HepG2 (cell line): Measurements from ENCODE around the gene GNRH2. TPM values are rescaled to one million over a fixed set of nuclear protein-coding genes. Genes with fewer than 3 reads are reported as not detected.

ENCODE experiments used
- CEBPZ ChIP-seq: IDR thresholded peaks from 2 replicates; pipeline ENCODE4 v1.6.1; 2012; ENCODE audit warnings: low read length, improper control_type of control experiment
- ELF4 ChIP-seq: sonication (generic); formaldehyde crosslinking; IDR thresholded peaks from 2 replicates; pipeline ENCODE4 v1.5.0; 2020; ENCODE audit warnings: missing genetic modification reagents, mild to moderate bottlenecking, moderate library complexity, borderline replicate concordance
- FOXA3 ChIP-seq: IDR thresholded peaks from 2 replicates; pipeline ENCODE4 v1.6.1; 2016; ENCODE audit warnings: missing genetic modification reagents, missing compliant biosample characterization
- ONECUT2 ChIP-seq: sonication (generic); formaldehyde crosslinking; IDR thresholded peaks from 2 replicates; pipeline ENCODE4 v1.4.0; 2020; ENCODE audit warnings: missing genetic modification reagents
- PCBP2 ChIP-seq: fragments of 200-400 bp; formaldehyde crosslinking; optimal IDR thresholded peaks from 2 replicates; pipeline ENCODE3; 2018; ENCODE audit warnings: low read length, low read depth; ENCODE audit not compliant: poor library complexity, severe bottlenecking
- SP5 ChIP-seq: IDR thresholded peaks from 2 replicates; pipeline ENCODE4 v1.6.1; 2016; ENCODE audit warnings: low read depth, borderline replicate concordance
- STAG1 ChIP-seq: sonication (generic); formaldehyde crosslinking; IDR thresholded peaks from 2 replicates; pipeline ENCODE4 v1.4.0; 2020; ENCODE audit warnings: missing genetic modification reagents
- TAF1 ChIP-seq: sonication (generic); formaldehyde crosslinking; IDR thresholded peaks from 2 replicates; pipeline ENCODE4 v1.4.0; 2020; ENCODE audit warnings: missing genetic modification reagents
- TBX2 ChIP-seq: sonication (generic); formaldehyde crosslinking; IDR thresholded peaks from 2 replicates; pipeline ENCODE4 v1.5.0; 2020; ENCODE audit warnings: missing genetic modification reagents, mild to moderate bottlenecking, borderline replicate concordance
- ZFP82 ChIP-seq: sonication (generic); formaldehyde crosslinking; IDR thresholded peaks from 2 replicates; pipeline ENCODE4 v1.5.1; 2020; ENCODE audit warnings: mild to moderate bottlenecking, missing genetic modification reagents, borderline replicate concordance
- ZKSCAN5 ChIP-seq: sonication (generic); formaldehyde crosslinking; IDR thresholded peaks from 2 replicates; pipeline ENCODE4 v1.5.1; 2020; ENCODE audit warnings: mild to moderate bottlenecking, missing genetic modification reagents
- ZNF224 ChIP-seq: sonication (generic); formaldehyde crosslinking; IDR thresholded peaks from 2 replicates; pipeline ENCODE4 v1.5.0; 2020; ENCODE audit warnings: mild to moderate bottlenecking, missing genetic modification reagents
- ZNF317 ChIP-seq: sonication (generic); formaldehyde crosslinking; IDR thresholded peaks from 2 replicates; pipeline ENCODE4 v1.5.0; 2020; ENCODE audit warnings: mild to moderate bottlenecking, missing genetic modification reagents
- ZNF383 ChIP-seq: sonication (generic); formaldehyde crosslinking; IDR thresholded peaks from 2 replicates; pipeline ENCODE4 v1.4.0; 2020; ENCODE audit warnings: missing genetic modification reagents, mild to moderate bottlenecking, borderline replicate concordance
- ZNF432 ChIP-seq: sonication (generic); formaldehyde crosslinking; IDR thresholded peaks from 2 replicates; pipeline ENCODE4 v1.5.0; 2020; ENCODE audit warnings: missing genetic modification reagents, mild to moderate bottlenecking, borderline replicate concordance
- ZNF501 ChIP-seq: sonication (generic); formaldehyde crosslinking; IDR thresholded peaks from 2 replicates; pipeline ENCODE4 v1.5.1; 2020; ENCODE audit warnings: mild to moderate bottlenecking, moderate library complexity, missing genetic modification reagents
- ZNF510 ChIP-seq: sonication (generic); formaldehyde crosslinking; IDR thresholded peaks from 2 replicates; pipeline ENCODE4 v1.4.0; 2020; ENCODE audit warnings: low read depth, mild to moderate bottlenecking, missing genetic modification reagents
- ZNF704 ChIP-seq: sonication (generic); formaldehyde crosslinking; IDR thresholded peaks from 2 replicates; pipeline ENCODE4 v1.8.1; 2023; ENCODE audit warnings: mild to moderate bottlenecking, inconsistent platforms, moderate library complexity, missing genetic modification reagents, borderline replicate concordance
- ZNF720 ChIP-seq: sonication (generic); formaldehyde crosslinking; IDR thresholded peaks from 2 replicates; pipeline ENCODE4 v1.4.0; 2020; ENCODE audit warnings: missing genetic modification reagents
- ZNF775 ChIP-seq: sonication (generic); formaldehyde crosslinking; IDR thresholded peaks from 2 replicates; pipeline ENCODE4 v1.4.0; 2020; ENCODE audit warnings: missing genetic modification reagents, mild to moderate bottlenecking, moderate library complexity, borderline replicate concordance
- polyA plus RNA-seq, 8 experiments: library from polyadenylated mRNA; depleted of rRNA in 3 of 8; stranded (reverse) in 7 of 8; unstranded in 1 of 8; fragments of >200 nt; fragmentation: Illumina TruSeq in 4 of 8; extraction: Trizol in 4 of 8; gene quantifications; 2 replicates each; pipeline versions ENCODE4 v1.2.1 to v1.2.3, GENCODE V29; 2011 to 2016; ENCODE audit warnings: low read depth in 4 of 8, missing spikeins in 1 of 8, mixed read lengths in 1 of 8; ENCODE audit not compliant: insufficient read depth in 1 of 8
- total RNA-seq, 5 experiments: library from RNA; depleted of rRNA; stranded (reverse); fragments of >200 nt; fragmentation: Illumina TruSeq; extraction: Trizol; gene quantifications; 2 replicates each; pipeline ENCODE4 v1.2.3, GENCODE V29; 2016; ENCODE audit warnings: low read depth in 1 of 5
- TF ChIP-seq, protein P1 (sequence below): IDR thresholded peaks from 2 replicates; pipeline ENCODE4 v1.6.1; 2016
- TF ChIP-seq, protein P2 (sequence below): sonication (generic); formaldehyde crosslinking; conservative IDR thresholded peaks from 2 replicates; pipeline ENCODE4 v1.4.0; 2020; ENCODE audit warnings: missing genetic modification reagents

Gene GNRH2
- total and polyA plus RNA-seq, 2 of the 13 experiments (the other 11 are each of a cell fraction or from before 2014, with no cell fraction given): 0.28 TPM; not detected in 1

DNA sequence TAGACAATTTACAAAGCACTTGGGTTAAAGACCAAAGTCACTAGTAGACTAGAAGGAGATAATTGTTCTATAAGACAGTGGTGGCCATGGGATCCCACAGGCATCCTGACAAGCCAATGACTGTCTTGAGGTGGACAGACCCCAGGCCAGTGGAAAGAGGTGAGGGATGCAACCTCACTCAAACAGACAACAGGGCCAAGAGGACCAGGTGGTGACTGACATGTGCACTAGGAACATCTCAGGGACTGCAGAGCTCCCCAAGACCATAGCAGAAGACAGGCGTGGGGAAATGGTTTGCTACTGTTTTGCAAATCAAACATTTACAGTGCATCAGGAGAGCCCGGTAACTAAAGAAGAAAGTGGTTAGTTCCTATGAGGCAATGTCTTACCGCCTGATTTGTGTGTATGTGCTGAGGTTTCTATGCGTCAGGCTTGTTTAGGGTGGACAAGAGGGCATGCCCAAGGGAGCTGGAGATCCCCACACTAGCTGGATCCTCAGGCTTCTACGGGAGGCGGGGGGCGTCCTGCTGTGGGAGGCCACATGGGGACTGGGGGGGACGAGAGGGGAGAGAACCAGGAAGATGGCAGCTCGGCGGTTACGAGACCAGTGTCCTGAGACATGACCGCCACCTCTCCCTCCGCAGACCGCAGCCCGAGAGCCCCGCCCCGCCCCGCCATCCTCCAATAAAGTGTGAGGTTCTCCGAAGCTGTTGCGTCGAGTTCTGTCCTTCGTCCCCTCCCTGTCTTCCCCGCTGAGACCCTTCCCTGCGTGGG is 1.8 kb downstream of the GNRH2 start (continued):
- TF ChIP-seq, protein P1, sequence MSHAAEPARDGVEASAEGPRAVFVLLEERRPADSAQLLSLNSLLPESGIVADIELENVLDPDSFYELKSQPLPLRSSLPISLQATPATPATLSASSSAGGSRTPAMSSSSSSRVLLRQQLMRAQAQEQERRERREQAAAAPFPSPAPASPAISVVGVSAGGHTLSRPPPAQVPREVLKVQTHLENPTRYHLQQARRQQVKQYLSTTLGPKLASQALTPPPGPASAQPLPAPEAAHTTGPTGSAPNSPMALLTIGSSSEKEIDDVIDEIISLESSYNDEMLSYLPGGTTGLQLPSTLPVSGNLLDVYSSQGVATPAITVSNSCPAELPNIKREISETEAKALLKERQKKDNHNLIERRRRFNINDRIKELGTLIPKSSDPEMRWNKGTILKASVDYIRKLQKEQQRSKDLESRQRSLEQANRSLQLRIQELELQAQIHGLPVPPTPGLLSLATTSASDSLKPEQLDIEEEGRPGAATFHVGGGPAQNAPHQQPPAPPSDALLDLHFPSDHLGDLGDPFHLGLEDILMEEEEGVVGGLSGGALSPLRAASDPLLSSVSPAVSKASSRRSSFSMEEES (CRISPR knock-in tag): no peak
- TF ChIP-seq ZKSCAN5 (CRISPR knock-in tag): no peak
- no peak for TF ChIP-seq FOXA3 (CRISPR knock-in tag)
- no peak; the same call in 1 of the 2 replicates for TF ChIP-seq ZNF775
- TF ChIP-seq ZNF704: no peak
- TF ChIP-seq ZNF224 (CRISPR knock-in tag): no peak; the same call in 1 of the 2 replicates
- TF ChIP-seq ZNF720 (CRISPR knock-in tag): no peak
- TF ChIP-seq ZNF383: no peak
- no peak for TF ChIP-seq CEBPZ
- no peak for TF ChIP-seq SP5
- TF ChIP-seq PCBP2: peak; percentile 45
- no peak for TF ChIP-seq ONECUT2 (CRISPR knock-in tag)
- no peak for TF ChIP-seq ELF4 (CRISPR knock-in tag)
- TF ChIP-seq ZNF501 (CRISPR knock-in tag): no peak
- TF ChIP-seq ZNF432 (CRISPR knock-in tag): no peak
- TF ChIP-seq, protein P2, sequence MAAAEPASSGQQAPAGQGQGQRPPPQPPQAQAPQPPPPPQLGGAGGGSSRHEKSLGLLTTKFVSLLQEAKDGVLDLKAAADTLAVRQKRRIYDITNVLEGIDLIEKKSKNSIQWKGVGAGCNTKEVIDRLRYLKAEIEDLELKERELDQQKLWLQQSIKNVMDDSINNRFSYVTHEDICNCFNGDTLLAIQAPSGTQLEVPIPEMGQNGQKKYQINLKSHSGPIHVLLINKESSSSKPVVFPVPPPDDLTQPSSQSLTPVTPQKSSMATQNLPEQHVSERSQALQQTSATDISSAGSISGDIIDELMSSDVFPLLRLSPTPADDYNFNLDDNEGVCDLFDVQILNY: no peak
- peak; percentile 55; the same call in 1 of the 2 replicates for TF ChIP-seq ZNF510 (CRISPR knock-in tag)
- no peak for TF ChIP-seq TBX2
- TF ChIP-seq ZNF317 (CRISPR knock-in tag): no peak
- TF ChIP-seq ZFP82: no peak
- TF ChIP-seq TAF1 (CRISPR knock-in tag): no peak
- no peak for TF ChIP-seq STAG1 (CRISPR knock-in tag)
